ENCODE measurements around the gene CLRN2.

CLRN2 gene

DNA sequence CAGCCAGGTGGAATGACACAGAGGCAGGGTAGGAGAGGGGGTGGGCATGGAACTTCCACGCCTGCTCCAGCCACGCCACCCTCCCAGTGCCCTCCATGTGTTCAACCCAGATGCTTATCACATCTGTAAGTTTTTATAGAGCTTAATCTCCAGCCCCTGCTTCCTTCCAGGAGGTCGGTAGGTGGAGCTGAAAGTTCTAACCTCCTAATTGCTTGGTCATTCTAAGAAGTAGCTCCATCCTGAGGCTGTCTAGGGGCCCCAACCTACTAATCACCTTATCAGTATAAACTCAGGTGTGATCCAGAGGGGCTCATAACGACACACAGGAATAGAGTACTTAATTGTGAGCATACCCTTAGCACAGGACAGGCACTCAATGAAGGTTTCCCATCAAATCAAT lies 21.3 kb upstream of the CLRN2 start:
- no peaks in the 10 kb centered on the region for H3K27me3 ChIP-seq (ENCODE audit: control insufficient read depth, low read length)
- no peak overlapping the region for H3K27ac ChIP-seq (ENCODE audit: low read depth, low read length)
- H3K9me3 ChIP-seq (ENCODE audit: control insufficient read depth, insufficient read depth, low read length), result no peaks in the 10 kb centered on the region
- H3K4me2 ChIP-seq (ENCODE audit: low read length), result no peak overlapping the region
- H3F3A ChIP-seq (ENCODE audit: control insufficient read depth, insufficient read depth), result no peaks in the 10 kb centered on the region
- no peaks in the 10 kb centered on the region for H3K79me2 ChIP-seq (ENCODE audit: control insufficient read depth, low read length)
- peaks cover 68% of the 10 kb centered on the region for H3K36me3 ChIP-seq (ENCODE audit: control insufficient read depth, low read length)
- TF ChIP-seq CTCF (IDR thresholded peaks at IDR 0.05; ENCODE audit: low read depth, low read length, poor library complexity, severe bottlenecking) (no peak), EZH2phosphoT487 (IDR thresholded peaks at IDR 0.05; ENCODE audit: borderline replicate concordance, low read length) (no peak)
- no peaks in the 10 kb centered on the region for H3K4me1 ChIP-seq (ENCODE audit: control insufficient read depth, low read length)
- no peak overlapping the region for H3K4me3 ChIP-seq (ENCODE audit: low read length)
- no peaks in the 10 kb centered on the region for H4K20me1 ChIP-seq (ENCODE audit: control insufficient read depth, insufficient read depth, low read depth, low read length)
- H3K9me2 ChIP-seq (replicated peaks; ENCODE audit: control insufficient read depth, low read length), result no peaks in the 10 kb centered on the region

GRCh38 chr4:17494258-17495190 lies 20.4 kb upstream of the CLRN2 start:
- Histone ChIP-seq H3K9me3 (ENCODE audit: control insufficient read depth, insufficient read depth, low read length) (no peaks in the 10 kb centered on the region), H3K79me2 (ENCODE audit: control insufficient read depth, low read length) (no peaks in the 10 kb centered on the region), H3K4me3 (ENCODE audit: low read length) (no peak overlapping the region), H4K20me1 (ENCODE audit: control insufficient read depth, insufficient read depth, low read depth, low read length) (no peaks in the 10 kb centered on the region), H3K4me2 (ENCODE audit: low read length) (no peak overlapping the region), H3F3A (ENCODE audit: control insufficient read depth, insufficient read depth) (no peaks in the 10 kb centered on the region), H3K27me3 (ENCODE audit: control insufficient read depth, low read length) (no peaks in the 10 kb centered on the region), H3K27ac (ENCODE audit: low read depth, low read length) (no peak overlapping the region), H3K9me2 (replicated peaks; ENCODE audit: control insufficient read depth, low read length) (no peaks in the 10 kb centered on the region), H3K4me1 (ENCODE audit: control insufficient read depth, low read length) (no peaks in the 10 kb centered on the region), H3K36me3 (ENCODE audit: control insufficient read depth, low read length) (peaks cover 68% of the 10 kb centered on the region)
- TF ChIP-seq EZH2phosphoT487 (IDR thresholded peaks at IDR 0.05; ENCODE audit: borderline replicate concordance, low read length) (no peak), CTCF (IDR thresholded peaks at IDR 0.05; ENCODE audit: low read depth, low read length, poor library complexity, severe bottlenecking) (no peak)

GRCh38 chr4:17497890-17498523 lies 17.0 kb upstream of the CLRN2 start:
- Histone ChIP-seq H3K27ac (ENCODE audit: low read depth, low read length) (no peak overlapping the region), H3K9me3 (ENCODE audit: control insufficient read depth, insufficient read depth, low read length) (no peaks in the 10 kb centered on the region), H3K27me3 (ENCODE audit: control insufficient read depth, low read length) (no peaks in the 10 kb centered on the region), H4K20me1 (ENCODE audit: control insufficient read depth, insufficient read depth, low read depth, low read length) (no peaks in the 10 kb centered on the region), H3F3A (ENCODE audit: control insufficient read depth, insufficient read depth) (no peaks in the 10 kb centered on the region), H3K36me3 (ENCODE audit: control insufficient read depth, low read length) (peaks cover 71% of the 10 kb centered on the region), H3K4me3 (ENCODE audit: low read length) (no peak overlapping the region), H3K4me2 (ENCODE audit: low read length) (no peak overlapping the region), H3K4me1 (ENCODE audit: control insufficient read depth, low read length) (no peaks in the 10 kb centered on the region), H3K9me2 (replicated peaks; ENCODE audit: control insufficient read depth, low read length) (no peaks in the 10 kb centered on the region), H3K79me2 (ENCODE audit: control insufficient read depth, low read length) (no peaks in the 10 kb centered on the region; the same call in 1 of the 2 replicates)
- no peak for TF ChIP-seq EZH2phosphoT487 (IDR thresholded peaks at IDR 0.05; ENCODE audit: borderline replicate concordance, low read length)
- TF ChIP-seq CTCF (IDR thresholded peaks at IDR 0.05; ENCODE audit: low read depth, low read length, poor library complexity, severe bottlenecking), result no peak

Data from DOHH2 (cell line).